GM21619 (cell line): ENCODE measurements around the gene CADM4.

ENCODE experiments used
- ATAC-seq: cut with Tn5 transposase; IDR thresholded peaks from one replicate; pipeline ENCODE4 v1.9.1; 2021; ENCODE audit not compliant: unreplicated experiment

The CADM4 gene

DNA sequence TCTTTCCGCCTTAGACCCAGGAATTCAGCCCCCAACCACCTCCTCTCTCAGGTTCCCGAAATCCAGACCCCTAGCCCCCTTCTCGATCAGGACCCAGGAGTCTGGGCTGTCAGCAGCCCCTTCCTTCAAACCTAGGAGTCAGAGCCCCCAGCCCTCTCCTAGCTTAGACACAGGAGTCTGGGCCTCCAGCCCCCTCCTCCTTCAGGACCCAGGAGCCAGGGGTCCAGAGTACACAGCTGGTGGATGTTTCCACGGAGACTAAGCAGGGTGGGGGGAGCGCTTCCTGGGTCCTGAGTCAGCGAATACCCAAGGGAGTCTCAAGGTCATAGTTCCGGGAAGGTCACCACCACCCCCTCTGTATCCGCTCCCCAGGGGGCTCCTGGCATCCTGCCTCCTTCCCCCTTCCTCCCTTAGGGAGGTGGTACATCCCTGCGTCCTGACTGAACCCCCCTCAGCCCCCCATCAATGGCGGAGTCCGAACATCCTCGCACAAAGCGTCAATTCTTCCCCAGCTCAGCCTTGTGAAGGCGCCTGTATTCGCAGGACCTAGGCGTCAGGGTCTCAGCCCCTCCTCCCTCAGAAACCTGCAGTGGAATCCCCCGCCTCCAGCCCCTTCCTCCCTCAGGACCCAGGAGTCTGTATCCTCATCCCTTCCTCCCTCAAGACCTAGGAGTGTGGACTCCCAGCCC lies 4.6 kb downstream of the CADM4 start:
- no peak for ATAC-seq

DNA sequence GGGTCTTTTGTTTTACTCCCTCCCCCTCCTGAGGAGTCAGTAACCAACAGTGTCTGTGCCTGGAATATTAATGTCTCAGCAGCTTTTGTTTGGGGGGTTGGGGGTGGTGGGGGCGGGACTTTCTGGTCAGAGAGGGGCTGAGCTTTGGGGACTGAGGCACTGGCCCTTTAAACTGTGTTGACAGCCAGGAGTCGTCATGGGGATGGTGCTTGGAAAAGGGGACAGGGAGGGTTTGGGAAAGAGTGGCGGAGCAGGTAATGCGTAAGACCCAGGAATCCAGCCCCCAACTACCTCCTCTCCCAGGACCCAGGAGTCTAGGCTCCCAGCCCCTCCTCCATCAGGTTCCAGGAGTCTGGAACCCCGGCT lies 5.2 kb downstream of the CADM4 start:
- ATAC-seq, result no peak

DNA sequence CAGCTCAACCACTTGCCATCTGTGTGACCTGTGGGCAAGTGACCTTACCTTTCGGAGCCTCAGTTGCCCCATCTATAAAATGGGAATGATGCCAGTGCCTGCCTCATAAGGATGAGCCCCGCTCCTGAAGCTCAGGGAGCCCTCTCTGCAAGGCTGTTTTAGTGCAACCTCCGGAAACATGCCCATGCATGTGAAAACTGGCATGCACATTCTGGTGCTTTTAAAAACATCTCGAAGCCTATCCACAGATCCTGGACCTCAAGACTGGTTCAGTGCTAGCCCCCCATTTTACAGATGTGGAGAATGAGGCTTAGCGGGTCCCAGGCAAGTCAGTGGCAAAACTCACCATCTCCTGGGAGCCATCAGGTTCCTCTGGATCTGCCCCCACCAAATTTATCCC lies 5.6 kb downstream of the CADM4 start:
- no peak for ATAC-seq

DNA sequence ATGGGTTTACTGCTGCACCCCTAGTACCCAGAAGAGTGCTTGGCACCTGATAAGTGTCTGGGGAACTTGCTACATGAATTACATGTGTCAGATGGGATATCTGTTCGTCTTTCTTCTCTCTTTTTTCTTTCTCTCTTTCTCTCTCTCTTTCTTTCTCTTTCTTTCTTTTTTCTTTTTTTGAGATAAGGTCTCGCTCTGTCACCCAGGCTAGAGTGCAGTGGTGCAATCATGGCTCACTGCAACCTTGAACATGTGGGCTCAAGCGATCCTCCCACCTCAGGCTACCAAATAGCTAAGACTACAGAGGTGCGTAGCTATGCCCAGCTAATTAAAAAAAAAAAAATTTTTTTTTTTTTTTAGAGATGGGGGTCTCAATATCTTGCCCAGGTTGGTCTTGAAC lies 6.1 kb downstream of the CADM4 start:
- ATAC-seq, result no peak

DNA sequence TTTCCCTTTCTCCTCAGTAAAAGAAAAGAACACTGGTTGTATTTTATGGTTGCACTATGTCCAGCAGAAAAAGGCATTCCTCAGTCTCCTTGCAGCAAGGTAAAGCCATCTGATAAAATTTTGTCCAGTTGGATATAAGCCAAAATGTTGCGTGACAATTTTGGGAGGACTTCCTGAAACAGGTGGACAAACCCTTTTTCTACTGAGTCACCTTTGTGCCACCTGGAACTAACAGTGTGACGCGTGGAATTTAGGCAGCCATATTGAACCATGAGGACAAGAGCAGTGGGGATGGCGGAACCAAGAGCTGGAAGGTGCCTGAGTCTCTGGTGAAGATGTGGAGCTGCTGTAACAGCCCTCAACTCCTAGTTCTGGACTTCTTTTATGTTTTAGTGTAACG lies 8.2 kb downstream of the CADM4 start:
- no peak for ATAC-seq

DNA sequence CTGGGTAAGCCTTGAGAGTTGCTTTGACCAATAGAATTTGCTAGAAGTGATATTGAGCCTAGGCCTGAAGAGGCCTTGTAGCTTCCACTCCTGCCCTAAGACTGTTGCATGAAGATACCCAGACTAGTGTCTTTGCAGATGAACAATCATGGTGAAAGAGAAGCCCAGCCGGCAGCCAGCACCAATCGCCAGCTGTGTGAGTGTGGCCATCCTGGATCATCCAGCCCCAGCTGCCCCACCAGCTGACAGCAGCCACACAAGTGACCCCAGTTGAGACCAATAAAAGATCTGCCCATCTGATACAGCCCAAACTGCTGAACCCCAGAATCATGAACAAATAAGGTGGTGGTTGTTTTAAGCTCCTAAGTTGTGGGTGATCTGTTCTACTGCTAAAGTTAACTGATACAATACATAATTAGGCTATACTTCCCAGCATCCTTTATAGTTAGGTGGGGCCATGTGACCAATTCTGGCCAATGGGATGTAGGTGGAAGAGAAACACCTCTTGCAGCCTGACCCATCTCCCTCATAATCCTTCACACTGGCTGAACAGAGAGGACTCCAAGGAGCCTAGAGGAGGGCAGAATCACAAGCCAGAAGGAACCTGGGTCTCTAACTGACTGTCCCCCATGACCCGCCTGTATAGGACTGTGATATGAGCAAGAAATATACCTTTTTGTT lies 10.9 kb downstream of the CADM4 start:
- no peak for ATAC-seq

DNA sequence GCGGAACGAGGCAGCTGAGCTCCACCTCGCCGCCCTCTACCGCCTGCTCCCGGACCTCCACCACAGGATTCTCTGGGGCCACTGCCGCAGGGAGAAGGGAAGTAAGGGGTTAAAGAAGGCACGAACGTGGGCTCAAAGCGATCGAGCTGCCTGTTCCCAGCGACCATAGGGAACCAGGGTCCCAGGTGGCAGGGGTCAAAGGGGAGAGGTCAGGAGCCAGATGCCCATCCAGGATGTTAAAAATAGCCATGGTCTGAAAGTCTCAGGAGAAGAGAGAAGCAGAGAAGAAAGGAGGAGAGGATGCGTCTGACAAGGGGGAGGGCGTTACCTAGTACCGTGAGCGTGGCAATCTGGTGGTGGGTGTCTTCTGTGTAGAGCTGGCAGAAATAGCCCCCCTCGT lies 12.8 kb downstream of the CADM4 start:
- ATAC-seq, result no peak

DNA sequence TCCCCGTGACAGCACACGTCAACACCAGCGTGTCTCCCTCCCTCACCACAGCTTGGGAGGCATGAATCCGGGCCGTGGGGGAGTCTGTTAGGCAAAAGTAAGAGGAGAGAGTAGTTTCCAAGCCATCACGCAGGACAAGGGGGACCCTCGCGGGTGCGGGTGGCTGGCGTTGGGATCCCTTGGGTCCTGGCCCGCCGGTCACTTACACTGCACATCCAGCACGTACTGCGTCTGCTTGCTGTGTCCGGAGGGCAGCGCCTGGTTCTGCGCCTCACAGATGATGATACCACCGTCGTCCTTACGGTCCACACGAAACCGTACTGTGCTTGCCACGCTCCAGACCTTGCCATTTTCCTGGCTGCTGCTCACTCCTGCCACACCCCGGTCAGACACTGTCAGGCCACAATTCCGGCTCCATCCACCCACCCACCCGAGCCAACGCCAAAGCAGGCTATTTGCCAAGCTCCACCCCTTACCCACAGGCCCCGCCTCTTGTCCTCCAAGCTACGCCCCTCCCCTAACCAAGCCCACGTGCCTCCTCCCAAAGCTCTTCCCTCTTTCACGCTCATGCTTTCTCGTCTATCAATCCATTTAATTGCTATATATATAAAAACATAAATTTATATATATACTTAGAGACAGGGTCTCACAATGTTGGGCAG lies 13.6 kb downstream of the CADM4 start:
- ATAC-seq, result no peak

DNA sequence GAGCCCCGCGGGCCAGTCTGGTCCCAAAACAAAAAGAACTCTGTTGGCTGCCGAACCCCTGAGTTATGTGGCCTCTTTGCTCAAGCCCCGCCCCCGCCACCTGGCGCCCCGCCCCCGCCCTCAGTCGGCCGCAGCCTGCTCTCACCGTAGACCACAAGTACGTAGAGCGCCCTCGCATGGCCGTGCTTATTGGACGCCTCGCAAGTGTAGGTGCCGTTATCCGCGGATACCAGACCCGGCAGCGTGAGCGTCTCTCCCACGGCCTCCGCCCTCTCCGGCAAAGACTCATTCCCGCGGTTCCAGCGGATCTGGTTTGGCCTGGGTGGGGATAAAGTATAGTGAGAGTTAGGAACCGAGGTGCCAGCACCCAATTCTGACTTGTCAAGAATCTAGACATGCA lies 14.7 kb downstream of the CADM4 start:
- no peak for ATAC-seq

DNA sequence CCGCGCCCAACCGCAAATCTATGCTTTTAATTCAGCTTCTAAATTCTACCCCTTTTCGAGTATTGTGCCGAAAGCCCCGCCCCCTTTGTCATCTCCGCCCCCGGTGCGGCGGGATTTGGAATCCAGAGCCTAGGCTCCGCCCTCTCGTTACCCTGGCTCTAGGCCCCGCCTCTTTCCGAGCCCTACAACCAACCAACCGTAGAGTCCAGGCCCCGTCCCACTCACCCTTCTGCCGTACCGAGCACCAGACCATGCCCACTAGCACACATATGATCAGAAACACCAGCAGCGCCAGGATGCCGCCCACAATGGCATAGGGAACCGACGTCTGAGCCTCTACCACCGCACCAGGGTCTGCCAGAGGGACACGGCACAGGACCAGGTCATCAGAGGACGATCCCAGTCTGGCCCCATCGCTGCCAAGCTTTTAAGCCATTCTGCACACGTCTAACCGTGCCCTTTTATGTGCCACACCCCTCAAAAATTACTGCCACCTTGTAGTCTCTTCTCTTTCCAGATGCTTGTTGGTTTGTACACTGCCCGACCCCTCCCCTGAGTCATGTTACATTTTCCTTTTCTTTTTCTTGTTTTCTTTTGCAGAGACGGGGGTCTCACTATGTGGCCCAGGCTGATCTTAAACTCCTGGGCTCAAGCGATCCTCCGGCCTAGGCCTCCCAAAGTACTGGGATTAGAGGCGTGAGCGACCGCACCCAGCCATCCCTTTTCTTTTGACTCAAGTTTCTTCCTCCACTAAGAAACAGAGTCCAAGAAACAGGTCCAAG lies 15.6 kb downstream of the CADM4 start:
- ATAC-seq, result no peak

DNA sequence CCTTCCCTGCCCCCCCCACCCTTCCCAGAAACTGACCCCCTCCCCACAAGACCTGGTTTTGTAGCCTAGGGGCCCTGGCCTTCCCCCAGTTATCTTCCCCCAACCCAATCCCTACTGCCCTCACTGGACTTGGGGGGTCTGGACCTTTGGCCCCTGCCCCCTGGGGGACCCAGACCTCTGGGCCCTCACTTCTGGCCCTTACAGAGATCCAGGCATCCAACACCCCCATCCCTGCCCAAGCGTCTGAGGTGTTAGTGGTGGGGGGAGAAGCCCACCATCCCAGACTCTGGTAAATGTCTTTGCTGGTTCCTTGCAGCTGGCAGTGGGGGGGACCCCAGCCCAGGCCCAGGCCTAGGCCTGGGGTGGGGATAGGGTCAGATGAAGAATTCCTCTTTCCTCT lies 16.7 kb downstream of the CADM4 start:
- ATAC-seq, result no peak

DNA sequence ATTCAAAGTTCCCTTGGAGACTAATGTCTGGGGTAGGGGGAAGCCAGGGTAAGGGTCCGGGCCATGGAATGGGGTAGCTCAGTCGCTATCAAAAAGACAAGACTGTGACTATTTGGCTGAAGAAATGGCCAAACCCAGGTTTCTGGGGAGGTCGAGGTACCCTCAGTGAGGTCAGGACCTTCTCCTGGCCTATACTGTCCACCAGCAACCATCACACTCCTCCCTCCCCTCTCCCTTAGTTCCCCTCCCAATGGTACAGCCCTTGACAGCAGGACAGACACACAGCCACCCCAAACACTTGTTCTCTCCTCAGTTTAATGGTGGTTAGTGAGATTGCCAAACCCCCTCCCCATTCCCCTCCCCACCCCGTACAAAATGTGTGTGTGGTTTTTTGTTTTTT lies 17.6 kb downstream of the CADM4 start:
- no peak for ATAC-seq

DNA sequence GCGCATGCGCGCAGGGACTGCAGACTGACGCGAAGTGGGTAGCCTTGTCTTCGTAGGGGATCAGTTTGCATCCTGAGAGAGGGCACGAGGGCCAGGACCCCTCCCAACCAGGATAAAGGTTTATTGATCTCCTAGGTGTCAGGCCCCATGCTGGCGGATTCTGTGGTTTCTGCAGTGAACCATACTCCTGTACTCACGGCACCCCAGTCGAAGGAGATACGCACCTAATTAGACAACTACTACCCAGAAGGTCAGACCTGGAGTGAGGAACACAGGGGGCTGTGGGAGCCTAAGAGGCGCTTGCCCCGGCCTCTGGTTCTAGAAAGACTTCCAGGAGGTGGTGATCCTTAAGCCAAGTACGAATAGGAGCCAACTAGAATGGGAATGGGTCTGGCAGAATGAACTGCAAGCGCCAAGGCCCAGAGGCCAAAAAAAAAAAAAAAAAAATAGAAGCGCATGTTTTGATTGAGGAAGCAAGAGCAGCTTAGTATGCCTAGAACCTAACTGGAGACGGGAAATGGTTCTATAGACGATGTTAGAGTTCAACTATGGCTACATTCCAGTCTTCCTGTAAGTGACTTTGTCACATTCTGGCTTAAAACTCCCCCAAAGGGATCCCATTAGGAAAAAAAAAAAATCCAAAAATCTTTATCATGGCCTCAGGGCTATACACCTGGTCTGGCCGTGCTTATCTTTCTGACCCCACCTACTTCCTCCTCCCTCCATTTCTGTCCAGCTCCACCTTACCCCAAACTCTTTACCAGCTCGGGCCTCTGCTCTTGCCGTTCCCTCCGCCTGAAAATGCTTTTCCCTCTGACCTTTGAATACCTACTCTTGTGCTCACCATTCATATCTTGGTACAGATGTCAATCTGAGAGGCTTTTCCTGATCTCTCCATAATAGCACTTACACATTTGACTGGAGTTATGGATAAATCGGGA lies 19.3 kb downstream of the CADM4 start:
- peak; percentile 4 for ATAC-seq

DNA sequence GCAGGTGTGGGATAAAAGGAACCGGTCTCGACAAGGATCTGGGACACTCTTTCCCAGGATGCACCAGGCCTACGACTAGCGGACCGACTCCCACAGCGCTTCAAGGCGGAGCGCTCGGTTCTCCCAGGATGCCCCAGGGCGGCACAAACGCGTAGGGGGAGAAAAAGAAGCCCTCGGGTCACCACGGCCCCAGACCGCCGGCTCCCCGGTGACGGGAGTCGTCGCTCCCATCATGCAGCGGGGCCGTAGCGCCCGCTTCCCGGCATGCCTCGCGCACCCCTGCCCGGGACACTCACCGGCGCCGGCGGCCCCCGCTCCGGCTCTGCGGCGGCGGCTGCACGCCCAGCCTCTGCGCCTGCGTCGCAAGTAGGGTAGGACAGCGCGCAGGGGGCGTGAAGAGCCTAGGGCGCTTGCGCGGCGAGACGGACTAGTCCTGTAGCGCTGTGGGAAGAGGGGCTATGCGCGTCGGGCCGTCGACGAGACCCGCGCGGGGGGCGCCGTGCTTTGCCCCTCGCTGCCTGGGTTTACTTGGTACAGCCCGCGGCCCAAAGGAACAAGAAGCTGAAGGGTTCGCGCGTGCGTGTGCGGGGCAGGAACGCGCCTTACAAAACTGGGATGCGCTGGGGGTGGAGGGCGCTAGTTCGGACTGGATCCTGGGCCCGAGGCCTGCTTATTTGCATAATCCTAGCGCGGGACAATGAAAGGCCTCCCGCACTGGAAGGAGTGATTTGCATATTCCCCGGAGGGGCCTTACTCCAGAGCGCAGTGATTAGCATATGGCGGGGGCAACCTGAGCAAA lies 20.2 kb downstream of the CADM4 start, which contains the start of gene ZNF428:
Gene ZNF428 (minus strand): TSS at position 368 of the 799 bp plus-strand sequence. CDS start 5,325 bp downstream, outside the sequence.
- ATAC-seq, result peak; percentile 69

DNA sequence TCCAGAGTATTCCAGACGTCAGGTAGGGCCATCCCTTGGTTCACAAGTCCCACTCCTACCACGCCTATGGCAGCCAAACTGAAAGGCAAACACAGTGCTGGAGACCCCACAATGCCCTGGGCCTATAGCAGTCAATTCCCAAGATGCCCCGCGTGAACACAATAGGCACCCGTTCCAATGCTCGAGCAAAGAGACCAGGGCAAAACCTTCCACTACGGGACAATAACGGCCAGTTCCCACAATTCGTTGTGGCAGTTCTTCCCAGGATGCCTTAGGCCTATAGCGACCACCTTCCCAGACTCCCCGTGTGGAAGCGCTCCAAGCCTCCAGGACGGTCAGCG lies 20.8 kb downstream of the CADM4 start:
- peak; percentile 35 for ATAC-seq

DNA sequence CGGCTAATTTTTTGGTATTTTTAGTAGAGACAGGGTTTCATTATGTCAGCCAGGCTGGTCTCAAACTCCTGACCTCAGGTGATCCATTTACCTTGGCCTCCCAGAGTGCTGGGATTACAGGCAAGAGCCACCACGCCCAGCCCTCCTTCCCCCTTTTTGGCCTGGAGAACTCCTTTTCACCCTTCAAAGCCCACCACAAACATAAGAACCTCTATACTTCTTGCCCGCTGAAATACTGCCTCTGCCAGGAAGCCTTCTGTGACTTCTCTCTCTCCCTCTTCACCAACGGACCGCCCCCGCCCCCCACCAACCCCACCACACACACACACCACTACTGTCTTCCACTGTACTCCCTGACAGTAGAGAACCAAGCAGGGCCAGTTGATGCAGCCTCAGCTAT lies 22.7 kb downstream of the CADM4 start:
- ATAC-seq, result no peak

DNA sequence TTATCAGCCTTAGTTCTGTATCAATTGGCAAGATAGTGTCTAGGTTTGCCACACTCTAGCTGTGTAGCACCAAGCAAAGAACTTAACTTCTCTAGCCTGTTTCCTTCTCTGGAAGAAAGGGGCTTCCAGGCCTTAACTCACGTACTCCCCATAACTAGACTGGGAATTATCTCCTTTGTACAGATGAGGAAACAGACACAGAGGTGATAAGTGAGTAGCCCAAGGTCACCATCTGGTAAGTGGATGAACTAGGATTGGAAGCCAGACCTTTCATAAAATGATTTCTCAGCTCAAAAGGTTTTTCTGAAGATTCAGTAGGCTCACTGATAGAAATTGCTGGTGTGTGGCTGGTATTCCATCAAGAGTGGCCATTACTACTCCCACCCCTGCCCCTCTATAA lies 23.3 kb downstream of the CADM4 start:
- no peak for ATAC-seq

DNA sequence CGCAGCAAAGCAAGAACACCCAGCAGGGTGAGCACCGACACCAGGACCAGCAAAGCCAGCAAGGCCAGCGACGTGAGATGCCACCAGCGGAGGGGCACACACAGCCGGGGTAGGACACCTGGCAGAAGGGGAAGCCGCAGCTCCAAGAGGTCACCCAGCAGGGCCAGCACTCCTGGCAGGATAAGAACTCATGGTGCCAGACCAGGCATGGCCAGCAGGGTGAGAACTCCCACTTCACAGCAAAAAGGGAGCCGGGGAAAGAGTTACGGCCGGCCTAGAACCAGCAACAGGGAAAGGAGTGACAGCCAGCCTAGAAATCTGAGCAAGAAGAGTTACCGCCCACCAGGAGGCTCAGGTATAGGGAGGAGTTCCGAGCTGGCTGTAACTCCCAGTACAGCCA lies 27.3 kb downstream of the CADM4 start:
- ATAC-seq, result no peak

DNA sequence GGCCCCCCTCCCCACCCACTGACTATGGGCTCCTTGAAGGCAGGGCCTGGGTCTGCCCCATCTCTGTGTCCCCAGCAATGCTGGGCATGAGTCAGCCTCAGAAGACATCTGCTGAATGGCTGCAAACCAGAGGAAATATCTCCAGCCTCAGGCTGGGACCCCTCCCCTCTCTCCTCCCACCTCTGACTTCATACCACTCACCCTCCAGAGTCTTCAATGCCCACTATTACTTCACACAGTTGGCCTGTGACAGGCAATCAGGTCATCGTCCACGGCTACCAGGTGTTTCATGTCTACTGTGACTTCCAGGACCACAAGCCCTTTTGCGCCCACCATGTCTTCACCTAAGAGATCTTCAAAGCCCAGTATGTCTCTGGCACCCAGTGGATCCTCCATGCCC lies 27.9 kb downstream of the CADM4 start, which contains the start of gene SRRM5:
Gene SRRM5 (plus strand): TSS at position 301 of the 400 bp plus-strand sequence. CDS start 34 bp downstream, at position 335.
- no peak for ATAC-seq

DNA sequence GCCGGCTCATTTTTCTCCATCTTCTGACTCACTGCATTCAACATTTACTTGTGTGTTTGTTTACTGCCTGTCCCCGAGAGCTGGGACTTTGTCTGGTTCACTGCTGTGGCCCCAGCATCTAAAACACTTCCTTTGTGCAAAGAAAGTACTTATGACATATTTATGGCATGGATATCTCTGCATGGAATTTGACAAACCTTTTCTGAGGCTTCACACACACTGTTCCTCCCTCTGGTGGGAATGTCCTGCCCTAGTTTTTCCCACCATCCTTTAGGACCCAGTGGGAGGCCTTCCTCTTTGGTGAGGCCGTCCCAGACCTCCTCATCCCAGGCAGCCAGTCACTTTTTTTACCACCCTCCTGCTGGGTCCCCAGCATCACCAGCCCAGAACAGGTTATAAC lies 29.2 kb downstream of the CADM4 start:
- no peak for ATAC-seq
